Measurements from ENCODE around the gene CLIP2.

DNA sequence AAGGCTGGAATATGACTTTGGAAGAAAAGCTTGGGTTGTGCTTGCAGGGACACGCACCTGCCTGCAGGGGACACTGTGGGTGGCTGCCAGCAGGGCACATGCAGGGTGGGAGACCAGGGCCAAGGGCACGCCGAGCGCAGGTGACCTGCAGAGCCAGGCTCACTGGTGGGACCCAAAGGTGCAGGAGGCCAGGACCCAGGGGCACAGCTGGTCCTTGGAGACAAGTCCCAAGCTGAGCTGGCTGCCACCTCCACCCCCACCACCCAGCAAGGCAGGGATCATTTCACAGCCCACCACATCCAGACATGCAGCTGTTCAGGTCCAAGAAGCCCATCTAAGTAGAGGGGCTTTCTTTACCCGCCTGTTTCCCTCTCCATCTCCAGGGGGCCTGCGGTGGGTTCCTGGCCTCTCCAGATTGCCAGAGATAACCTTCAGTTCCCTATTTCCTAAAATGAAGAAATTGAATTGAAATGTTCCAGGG is 13.8 kb upstream of the CLIP2 start:
- TF ChIP-seq, protein P1, sequence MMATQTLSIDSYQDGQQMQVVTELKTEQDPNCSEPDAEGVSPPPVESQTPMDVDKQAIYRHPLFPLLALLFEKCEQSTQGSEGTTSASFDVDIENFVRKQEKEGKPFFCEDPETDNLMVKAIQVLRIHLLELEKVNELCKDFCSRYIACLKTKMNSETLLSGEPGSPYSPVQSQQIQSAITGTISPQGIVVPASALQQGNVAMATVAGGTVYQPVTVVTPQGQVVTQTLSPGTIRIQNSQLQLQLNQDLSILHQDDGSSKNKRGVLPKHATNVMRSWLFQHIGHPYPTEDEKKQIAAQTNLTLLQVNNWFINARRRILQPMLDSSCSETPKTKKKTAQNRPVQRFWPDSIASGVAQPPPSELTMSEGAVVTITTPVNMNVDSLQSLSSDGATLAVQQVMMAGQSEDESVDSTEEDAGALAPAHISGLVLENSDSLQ (IDR thresholded peaks at IDR 0.05): no peak
- TF ChIP-seq SUZ12 (IDR thresholded peaks at IDR 0.05): no peak
- 0 out of 2 replicates have a peak, but pooled peaks have one; percentile 48 for TF ChIP-seq HDGF (IDR thresholded peaks at IDR 0.05; ENCODE audit: borderline replicate concordance)
- TF ChIP-seq NFRKB (IDR thresholded peaks at IDR 0.05): no peak
- TF ChIP-seq FOXA1 (IDR thresholded peaks at IDR 0.05): no peak
- TF ChIP-seq SP1 (IDR thresholded peaks at IDR 0.05): no peak
- TF ChIP-seq TARDBP (IDR thresholded peaks at IDR 0.05): no peak

Data from HEK293T (cell line).